ENCODE measurements around the gene KIAA1755.

- TF ChIP-seq CTCF (IDR thresholded peaks at IDR 0.05) (no peak), EZH2phosphoT487 (IDR thresholded peaks at IDR 0.05) (no peak)
These were observed 41.3 kb downstream of the KIAA1755 start for GRCh38 chr20:38219006-38219950.

All from neural progenitor cell (in vitro differentiated cells).